HG03097 (cell line): ENCODE results near the gene CRYZ.
"Not testable (repeated sequence)": the region's sequence is repeated elsewhere in the genome, so short reads cannot be mapped to it uniquely, and the experiment has no call there.

Source experiments
- ATAC-seq: cut with Tn5 transposase; IDR thresholded peaks from one replicate; pipeline ENCODE4 v1.9.1; 2021; ENCODE audit not compliant: unreplicated experiment, low FRiP score

The CRYZ gene

DNA sequence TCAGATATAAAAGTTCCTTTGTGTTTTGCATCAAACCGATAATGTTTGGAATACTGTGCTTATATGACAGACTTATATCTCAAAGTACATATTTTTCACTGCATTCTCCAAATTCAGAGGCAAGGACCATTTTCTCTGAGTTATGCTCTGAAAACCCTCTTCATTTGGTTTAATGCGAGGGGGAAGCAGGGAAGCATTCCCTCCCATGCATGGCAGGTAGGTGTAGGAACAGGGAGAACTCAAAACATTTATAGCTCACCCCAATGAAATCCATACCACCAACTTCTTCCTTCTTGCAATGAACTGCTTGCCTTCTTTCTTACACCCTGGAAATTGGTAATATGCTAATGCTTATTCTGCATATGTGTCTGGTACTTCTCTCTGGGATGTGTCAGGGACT lies 48.5 kb downstream of the CRYZ start:
- no peak for ATAC-seq

DNA sequence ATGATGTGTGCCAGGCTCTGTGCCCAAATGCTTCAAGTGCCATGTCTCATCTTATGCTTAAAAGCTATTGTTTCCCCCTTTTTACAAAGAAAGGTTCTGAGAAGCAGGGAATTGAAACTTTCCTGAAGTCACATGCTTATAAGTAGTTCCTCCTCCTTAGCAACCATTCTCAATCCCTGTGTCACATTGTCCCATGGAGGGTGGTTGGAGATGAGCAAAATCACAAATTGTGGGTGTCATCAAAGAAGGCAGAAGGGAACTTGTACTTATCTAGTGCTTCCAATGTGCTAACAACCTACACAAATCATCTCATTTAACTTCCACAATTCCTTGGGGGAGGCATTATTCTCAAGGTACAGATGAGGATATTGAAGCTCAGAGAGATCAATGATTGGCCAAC lies 49.2 kb downstream of the CRYZ start:
- no peak for ATAC-seq

DNA sequence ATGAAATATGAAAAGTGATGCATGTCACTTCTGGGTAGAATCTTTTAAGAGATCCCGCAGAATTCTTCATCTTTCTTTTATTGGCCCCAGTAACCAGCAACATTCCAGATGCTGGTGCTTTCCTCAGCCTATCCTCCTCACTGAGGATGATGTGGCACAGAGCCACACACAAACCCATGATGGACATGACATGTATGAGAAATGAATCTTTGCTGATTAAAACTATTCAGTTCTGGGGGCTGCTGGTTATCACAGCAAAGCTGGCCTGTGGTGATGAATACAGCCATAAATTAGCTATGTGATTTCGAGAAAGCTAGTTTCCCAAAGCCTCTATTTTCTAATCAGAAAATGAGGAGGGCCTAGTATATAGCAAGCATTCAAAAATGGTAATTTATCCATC lies 51.0 kb downstream of the CRYZ start:
- ATAC-seq = no peak

DNA sequence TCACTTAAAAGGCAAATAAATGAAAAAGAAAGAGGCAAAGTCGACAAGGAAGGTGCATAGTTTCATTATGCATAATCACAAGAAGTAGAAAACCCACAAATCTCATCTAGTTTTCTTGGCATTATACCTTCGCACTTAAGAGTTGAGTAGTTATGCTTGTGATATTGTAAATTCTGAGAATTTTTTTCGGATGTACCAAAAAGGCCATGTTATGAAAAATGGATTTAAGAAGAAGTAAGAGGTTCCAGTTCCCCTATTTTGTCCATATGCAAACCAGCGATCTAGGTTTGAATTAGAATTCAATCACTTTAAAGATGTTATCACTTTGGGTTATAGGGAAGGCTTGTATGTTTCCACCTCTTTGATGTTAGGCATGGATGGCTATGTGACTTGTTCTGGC lies 51.4 kb downstream of the CRYZ start:
- peak; percentile 77 for ATAC-seq

DNA sequence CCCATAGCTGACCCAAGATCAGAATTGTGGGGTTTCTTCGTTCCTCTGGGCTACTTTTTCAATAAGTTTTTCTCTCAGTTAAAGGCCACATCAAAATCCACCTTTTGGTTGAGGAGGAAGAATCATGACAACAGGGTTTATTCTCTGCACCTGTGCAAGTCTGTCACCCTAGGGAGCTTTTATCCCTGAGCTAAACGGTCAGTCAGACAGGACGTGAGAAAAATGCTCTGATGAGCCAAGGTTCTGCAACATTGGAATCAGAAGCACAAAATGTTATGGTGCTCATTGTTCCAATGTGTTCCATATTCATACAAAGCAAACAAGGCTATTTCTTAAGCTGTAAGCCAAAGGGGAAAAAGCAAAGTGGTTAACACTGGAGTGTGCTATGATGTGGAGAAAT lies 51.8 kb downstream of the CRYZ start:
- peak; percentile 21 for ATAC-seq

DNA sequence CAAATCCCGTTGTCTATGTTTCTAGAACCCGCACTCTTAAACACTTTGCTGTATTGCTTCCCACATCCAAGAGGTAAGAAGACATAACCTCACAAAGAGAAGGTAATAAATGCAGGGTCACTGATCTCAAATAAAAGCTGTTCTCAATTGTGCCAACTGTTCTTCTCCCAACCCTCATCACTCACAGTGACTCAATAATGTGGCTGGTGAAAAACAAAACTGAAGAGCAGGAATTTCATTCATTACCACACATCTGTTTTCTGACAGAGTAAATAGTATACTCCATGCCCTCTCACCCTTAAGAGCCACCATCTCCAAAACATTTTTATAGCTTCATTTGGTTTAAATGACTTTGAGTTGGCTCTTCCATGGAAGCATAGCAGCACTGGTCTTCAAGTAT lies 53.0 kb downstream of the CRYZ start:
- no peak for ATAC-seq

DNA sequence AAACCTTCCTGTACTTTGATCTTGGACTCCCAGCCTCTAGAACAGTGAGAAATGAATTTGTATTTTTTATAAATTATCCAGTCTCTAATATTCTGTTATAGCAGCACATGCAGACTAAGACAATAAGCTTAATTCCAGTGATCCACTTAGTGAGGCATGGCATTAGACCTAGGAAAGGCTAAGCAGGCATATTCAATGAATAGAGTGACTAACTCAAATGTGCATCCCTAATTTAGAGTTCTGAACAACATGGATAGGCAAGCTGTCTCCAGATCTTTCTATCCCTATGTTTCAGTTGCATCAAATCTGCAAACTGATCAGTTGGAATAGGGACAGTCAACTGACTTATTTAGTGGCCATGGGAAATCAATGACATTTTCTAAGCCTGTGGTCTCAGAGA lies 54.9 kb downstream of the CRYZ start:
- no peak for ATAC-seq

DNA sequence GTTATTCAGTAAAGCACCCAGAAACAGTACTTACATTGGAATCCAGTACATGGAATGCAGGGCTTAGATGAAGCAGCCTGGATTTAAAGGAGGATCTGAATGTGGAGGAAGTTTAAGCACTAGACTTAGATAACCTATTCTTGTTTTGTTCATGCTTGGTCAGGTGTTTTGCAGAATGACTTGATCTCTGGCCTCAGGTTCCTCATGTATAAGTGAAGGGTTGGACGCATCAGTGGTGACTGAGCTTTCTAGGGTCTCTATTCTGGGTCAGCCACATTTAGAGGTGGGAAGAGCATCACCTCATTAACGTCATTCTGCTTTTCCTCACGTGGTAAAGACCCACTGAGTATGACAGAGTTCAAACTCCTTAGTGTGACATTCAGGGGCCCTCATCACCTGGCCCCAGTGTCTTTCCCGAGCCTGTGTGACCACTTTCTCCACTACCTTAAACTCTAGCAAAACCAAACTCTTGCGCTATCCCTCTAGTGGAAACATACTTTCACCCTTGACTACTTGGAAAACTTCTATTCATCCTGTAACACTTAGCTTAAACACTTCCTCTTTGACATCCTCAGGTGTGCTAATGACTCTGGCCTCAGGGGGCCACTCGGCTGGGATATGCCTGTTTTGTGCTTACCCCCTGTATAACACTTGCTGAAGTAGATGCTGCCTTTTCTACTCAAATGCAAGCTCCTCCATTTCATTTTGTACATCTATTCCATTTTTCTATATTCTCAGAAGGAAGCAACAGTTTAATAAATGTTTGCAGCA lies 58.4 kb downstream of the CRYZ start:
- no peak for ATAC-seq

DNA sequence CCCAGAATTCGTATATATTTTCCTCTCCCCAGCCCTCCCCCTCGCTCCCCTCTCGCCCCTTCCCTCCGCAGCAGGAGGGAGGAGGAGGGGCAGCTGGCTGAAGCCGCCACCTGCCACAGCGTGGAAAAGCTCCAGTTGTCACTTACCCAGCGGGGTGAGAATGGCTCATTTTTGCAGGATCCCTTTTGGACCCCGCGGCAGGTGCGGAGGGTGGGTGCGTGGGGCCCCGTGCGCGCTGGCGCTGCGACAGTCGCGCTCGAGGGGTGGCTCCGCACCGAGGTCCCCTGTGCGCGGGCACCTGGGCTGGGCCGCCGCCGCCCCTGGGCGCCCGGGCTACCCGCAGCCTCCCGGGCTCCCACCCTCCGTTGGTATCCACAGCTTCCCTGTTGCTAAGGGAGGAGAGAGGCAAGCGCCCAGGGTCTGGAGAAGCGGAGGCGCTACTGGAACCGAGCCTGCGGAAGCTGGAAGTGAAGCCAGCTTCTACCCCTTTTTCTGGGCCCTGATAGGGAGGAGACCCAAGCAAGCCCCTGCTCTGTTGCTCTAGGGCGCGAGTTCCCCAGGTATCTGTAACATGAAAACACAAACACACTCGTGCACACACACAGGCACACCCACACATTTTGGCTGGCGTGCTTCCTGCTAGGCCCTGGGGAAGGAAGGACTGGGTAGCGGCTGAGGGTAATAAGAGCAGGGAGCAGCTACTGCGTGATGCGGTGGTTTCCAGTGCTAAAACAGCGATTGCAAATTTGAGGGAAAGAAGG lies 59.3 kb downstream of the CRYZ start, which contains the start of gene ERICH3:
ERICH3 (minus strand) TSS at position 442 of the 761 bp plus-strand sequence; CDS start at position 169, 273 bp downstream.
- no peak for ATAC-seq

DNA sequence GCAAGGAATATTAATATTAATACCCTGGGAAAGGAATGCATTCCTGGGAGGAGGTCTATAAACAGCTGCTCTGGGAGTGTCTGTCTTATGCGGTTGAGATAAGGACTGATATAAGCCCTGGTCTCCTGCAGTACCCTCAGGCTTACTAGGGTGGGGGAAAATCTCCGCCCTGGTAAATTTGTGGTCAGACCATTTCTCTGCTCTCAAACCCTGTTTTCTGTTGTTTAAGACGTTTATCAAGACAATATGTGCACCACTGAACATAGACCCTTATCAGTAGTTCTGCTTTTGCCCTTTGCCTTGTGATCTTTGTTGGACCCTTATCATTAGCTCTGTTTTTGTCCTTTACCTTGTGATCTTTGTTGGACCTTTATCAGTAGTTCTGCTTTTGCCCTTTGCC lies 62.0 kb downstream of the CRYZ start:
- not testable (repeated sequence) for ATAC-seq
